Fibroblast of pulmonary artery (primary cell): ENCODE measurements around the gene CITED4.

Experiments
- DNase-seq: peaks from one replicate; pipeline ENCODE4 v3.0.0-alpha.2; 2010; ENCODE audit warnings: low read depth
- H3K4me3 ChIP-seq: replicated peaks from 2 replicates; pipeline ENCODE4 v1.5.1; 2011; ENCODE audit warnings: low read depth, mild to moderate bottlenecking, control low read depth, low read length, moderate library complexity
- TF ChIP-seq, protein P1 (sequence below): IDR thresholded peaks from 2 replicates; pipeline ENCODE4 v1.5.1; 2011; ENCODE audit warnings: mild to moderate bottlenecking, control low read depth, low read length, inconsistent platforms; ENCODE audit errors: missing control alignments

Gene CITED4

GRCh38 chr1:40856116-40856515 is 6.0 kb downstream of the CITED4 start:
- H3K4me3 ChIP-seq = no peak overlapping the region
- DNase-seq = no peak
- TF ChIP-seq, protein P1, sequence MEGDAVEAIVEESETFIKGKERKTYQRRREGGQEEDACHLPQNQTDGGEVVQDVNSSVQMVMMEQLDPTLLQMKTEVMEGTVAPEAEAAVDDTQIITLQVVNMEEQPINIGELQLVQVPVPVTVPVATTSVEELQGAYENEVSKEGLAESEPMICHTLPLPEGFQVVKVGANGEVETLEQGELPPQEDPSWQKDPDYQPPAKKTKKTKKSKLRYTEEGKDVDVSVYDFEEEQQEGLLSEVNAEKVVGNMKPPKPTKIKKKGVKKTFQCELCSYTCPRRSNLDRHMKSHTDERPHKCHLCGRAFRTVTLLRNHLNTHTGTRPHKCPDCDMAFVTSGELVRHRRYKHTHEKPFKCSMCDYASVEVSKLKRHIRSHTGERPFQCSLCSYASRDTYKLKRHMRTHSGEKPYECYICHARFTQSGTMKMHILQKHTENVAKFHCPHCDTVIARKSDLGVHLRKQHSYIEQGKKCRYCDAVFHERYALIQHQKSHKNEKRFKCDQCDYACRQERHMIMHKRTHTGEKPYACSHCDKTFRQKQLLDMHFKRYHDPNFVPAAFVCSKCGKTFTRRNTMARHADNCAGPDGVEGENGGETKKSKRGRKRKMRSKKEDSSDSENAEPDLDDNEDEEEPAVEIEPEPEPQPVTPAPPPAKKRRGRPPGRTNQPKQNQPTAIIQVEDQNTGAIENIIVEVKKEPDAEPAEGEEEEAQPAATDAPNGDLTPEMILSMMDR = no peak

DNA sequence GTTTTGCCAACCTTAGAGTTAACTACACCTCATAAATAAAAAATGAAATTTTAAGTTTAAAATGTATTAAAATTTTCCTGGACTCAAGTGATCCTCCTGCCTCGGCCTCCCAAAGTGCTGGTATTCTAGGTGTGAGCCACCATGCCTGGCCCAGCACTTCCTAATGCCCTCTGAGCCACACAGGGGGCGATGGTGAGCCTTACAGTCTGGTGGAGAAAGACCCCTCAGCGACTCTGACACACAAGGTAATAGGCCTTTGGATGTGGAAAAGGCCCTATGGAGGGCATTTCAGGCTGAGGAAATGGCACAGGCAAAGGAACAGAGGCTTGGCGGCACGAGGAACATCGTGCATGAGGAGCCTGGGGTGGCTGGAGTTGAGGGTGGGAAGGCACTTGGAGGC is 6.7 kb downstream of the CITED4 start:
- TF ChIP-seq, protein P1 = peak; percentile 34
- H3K4me3 ChIP-seq = no peak overlapping the region
- no peak for DNase-seq

- DNase-seq = no peak
- TF ChIP-seq, protein P1 = no peak
- no peak overlapping the region for H3K4me3 ChIP-seq
Observed at GRCh38 chr1:40853885-40854170, 8.3 kb downstream of the CITED4 start.

DNA sequence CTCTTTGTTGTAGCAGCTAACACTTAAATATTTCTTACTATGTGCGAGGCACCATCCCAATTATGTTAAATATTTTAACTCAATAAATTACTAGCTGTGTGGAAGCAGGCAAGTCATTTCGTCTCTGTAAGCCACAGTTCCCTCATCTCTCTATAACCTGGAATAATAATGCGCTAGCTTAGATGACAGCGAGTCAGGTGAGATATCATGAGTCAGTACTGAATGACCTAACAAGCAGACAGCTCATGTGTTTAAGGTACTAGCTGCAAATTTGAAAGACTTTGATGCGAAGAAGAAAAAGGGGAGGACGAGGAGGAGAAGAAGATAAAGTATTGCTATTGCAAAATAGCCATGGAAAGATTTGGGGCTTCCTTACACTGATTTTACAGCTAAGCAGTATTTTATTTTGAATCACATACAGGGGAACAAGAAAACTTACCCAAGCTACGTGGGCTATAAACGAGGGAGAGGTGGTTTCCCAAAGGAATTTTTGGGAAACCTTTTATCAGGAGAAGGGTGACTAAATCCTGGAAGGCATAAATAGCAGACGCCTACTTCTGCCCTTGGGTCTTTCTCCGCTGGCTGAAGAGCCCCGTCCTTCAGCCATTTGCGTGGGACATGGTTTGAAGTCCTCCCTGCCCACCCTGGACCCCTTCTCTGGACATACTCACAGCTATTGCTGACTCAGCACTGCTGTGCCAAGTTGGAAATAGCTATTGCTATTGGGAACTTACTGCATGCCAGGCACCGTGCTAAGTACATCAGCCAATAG is 8.9 kb downstream of the CITED4 start:
- TF ChIP-seq, protein P1 = no peak
- no peak for DNase-seq
- H3K4me3 ChIP-seq = no peak overlapping the region

DNA sequence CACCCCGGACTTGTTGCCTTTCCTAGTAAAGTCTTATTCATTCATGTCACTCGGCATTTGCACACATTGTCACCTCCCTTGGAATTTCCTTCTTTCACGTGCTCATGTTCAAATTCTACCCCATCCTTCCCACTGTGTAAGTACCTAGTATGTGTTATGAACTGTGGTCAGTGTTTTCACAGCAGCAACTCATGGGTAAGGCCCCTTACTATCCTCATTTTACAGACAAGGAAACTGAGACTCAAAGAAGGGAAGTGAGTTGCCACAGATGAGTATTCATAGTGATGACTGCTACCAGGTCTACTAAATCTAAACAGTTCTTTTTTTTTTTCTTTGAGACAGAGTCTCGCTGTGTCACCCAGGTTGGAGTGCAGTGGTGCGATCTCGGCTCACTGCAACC is 10.5 kb downstream of the CITED4 start:
- TF ChIP-seq, protein P1 = no peak
- no peak for DNase-seq

GRCh38 chr1:40849801-40850592 is 12.2 kb downstream of the CITED4 start:
- TF ChIP-seq, protein P1 = peak; percentile 90
- H3K4me3 ChIP-seq = no peak overlapping the region
- peak; percentile 72 for DNase-seq

More for the DNA sequence above, 10.5 kb downstream of the CITED4 start:
- no peak overlapping the region for H3K4me3 ChIP-seq
